Measurements from ENCODE around the gene SPRR3.
"Not testable (repeated sequence)": the region's sequence is repeated elsewhere in the genome, so short reads cannot be mapped to it uniquely, and the experiment has no call there.

Gene SPRR3

GRCh38 chr1:152983743-152984142 is 17.8 kb upstream of the SPRR3 start, which contains the start of gene SPRR1A:
TSS of gene SPRR1A (plus strand) at chr1:152984081. CDS start at chr1:152985231, 1,150 bp downstream.
- ATAC-seq = no peak

- no peak for ATAC-seq
These were observed 15.0 kb upstream of the SPRR3 start for GRCh38 chr1:152986578-152986977.

GRCh38 chr1:152993186-152993585 is 8.4 kb upstream of the SPRR3 start:
- no peak for ATAC-seq

- ATAC-seq = no peak
These were observed 5.7 kb upstream of the SPRR3 start for GRCh38 chr1:152995842-152996241.

GRCh38 chr1:152996633-152997400 is 4.7 kb upstream of the SPRR3 start:
- no peak for ATAC-seq

GRCh38 chr1:152997901-152998300 is 3.6 kb upstream of the SPRR3 start:
- no peak for ATAC-seq

GRCh38 chr1:152998476-152998875 is 3.1 kb upstream of the SPRR3 start:
- ATAC-seq = no peak

- ATAC-seq = no peak
These were observed 1.7 kb upstream of the SPRR3 start for GRCh38 chr1:152999818-153000217.

- ATAC-seq = no peak
These were observed 1.3 kb upstream of the SPRR3 start for GRCh38 chr1:153000294-153000693.

GRCh38 chr1:153011235-153011758 is 9.7 kb downstream of the SPRR3 start:
- not testable (repeated sequence) for ATAC-seq

- not testable (repeated sequence) for ATAC-seq
These were observed 20.3 kb downstream of the SPRR3 start for GRCh38 chr1:153021829-153022228.

GRCh38 chr1:153022340-153022739 is 20.8 kb downstream of the SPRR3 start:
- ATAC-seq = not testable (repeated sequence)

GRCh38 chr1:153023109-153023508 is 21.6 kb downstream of the SPRR3 start:
- ATAC-seq = no peak

GRCh38 chr1:153024413-153024812 is 22.9 kb downstream of the SPRR3 start:
- no peak for ATAC-seq

GRCh38 chr1:153025797-153026196 is 24.2 kb downstream of the SPRR3 start:
- no peak for ATAC-seq

GRCh38 chr1:153028766-153029165 is 27.2 kb downstream of the SPRR3 start:
- ATAC-seq = no peak

GRCh38 chr1:153030895-153031294 is 29.3 kb downstream of the SPRR3 start, which contains the start of gene SPRR1B:
TSS of gene SPRR1B (plus strand) at chr1:153031203. CDS start at chr1:153032346, 1,143 bp downstream.
- no peak for ATAC-seq

GRCh38 chr1:153032073-153032472 is 30.5 kb downstream of the SPRR3 start:
- no peak for ATAC-seq

- ATAC-seq = no peak
These were observed 31.2 kb downstream of the SPRR3 start for GRCh38 chr1:153032677-153033308.

GRCh38 chr1:153035211-153035610 is 33.7 kb downstream of the SPRR3 start:
- ATAC-seq = no peak

- ATAC-seq = no peak
These were observed 39.5 kb downstream of the SPRR3 start, which contains the start of gene SPRR2D for GRCh38 chr1:153040950-153041631. TSS of gene SPRR2D (minus strand) at chr1:153041120. CDS start at chr1:153040346, 774 bp downstream.

GRCh38 chr1:153049211-153049610 is 47.7 kb downstream of the SPRR3 start:
- ATAC-seq = no peak

All from activated CD4-positive, CD25-positive, alpha-beta regulatory T cell treated with anti-CD3 and anti-CD28 coated beads, Interleukin-2, amount 50 U/mL, for 24 hours (primary cell).